ENCODE results near the gene CYP11A1. TPM values are rescaled to one million over a fixed set of nuclear protein-coding genes. Genes with fewer than 3 reads are reported as not detected.

CYP11A1 gene
- polyA plus RNA-seq, 3 donors, result 1.00 to 1.2 (median 1.1) TPM

DNA sequence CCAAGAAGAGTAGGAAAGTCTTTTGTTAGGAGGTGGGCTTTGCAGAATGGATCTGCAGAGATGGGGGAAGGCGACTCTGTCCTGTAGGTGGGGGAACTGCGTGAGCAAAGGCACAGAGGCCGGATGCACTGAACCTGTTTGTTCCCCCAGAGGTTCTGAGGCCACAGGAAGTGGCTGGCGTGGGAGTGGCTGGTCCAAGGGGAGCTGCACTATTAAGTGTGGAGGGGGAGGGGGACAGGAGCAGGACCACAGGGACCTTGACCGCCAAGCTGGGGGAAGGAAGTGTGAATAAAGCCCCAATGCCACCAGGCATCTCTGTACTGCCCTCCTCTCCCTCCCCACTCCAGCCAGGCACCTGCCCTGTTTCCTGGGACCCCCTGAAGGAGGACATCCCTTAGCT lies 51.8 kb downstream of the CYP11A1 start:
- DNase-seq (ENCODE audit: extremely low read depth in 1 of 11, low read depth in 9 of 11, low spot score in 4 of 11), result no peak

DNA sequence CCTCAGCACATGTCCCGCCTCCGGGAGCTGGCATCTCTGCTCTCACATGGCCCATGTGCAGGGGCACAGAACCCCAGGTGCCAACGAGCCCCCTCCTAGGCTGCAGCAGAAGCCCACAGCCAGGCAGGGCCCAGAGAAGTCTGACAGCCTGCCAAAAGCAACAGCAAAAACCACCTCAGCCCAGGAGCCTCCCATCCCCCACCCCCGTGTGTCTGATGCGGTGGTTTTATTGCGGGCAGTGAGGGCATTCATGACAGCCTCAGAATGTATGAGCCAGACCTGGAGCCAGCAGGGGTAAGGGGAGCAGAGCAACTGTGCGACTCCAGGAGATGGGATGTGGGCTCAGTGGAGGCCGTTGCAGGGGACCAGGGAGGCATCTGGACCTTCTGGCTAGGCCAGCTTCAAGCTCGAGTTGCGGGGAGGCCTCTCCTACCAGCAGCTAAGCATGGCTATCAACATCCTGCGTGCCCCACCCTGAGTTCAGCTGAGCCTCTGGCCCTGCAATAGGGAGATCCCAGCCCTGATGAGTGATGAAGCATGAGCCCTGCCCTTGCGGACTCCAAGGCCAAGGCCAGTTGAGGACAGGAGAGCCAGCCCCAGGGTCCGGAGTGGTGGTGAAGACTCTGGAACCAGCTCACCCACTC lies 52.5 kb downstream of the CYP11A1 start:
- DNase-seq (ENCODE audit: extremely low read depth in 1 of 11, low read depth in 9 of 11, low spot score in 4 of 11), result no peak

DNA sequence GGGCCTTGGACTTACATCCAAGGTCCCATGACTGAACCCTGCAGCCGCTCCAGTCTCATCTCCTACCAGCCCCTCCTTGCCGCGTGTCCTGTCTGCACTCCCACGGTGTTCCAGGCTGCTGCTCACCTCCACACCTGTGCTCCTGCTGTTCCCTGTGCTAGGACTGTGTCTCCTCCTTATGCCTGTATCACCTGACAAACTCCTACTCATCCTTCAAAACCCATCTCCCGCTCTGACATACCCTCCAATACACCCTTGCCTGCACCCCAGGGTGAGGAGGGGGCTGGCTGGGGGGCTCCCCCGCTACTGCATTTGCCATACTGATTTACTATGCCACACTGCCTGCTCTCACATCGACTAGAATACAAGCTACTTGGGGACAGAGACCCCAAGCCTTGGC lies 53.6 kb downstream of the CYP11A1 start:
- DNase-seq (ENCODE audit: extremely low read depth in 1 of 11, low read depth in 9 of 11, low spot score in 4 of 11), result no peak

DNA sequence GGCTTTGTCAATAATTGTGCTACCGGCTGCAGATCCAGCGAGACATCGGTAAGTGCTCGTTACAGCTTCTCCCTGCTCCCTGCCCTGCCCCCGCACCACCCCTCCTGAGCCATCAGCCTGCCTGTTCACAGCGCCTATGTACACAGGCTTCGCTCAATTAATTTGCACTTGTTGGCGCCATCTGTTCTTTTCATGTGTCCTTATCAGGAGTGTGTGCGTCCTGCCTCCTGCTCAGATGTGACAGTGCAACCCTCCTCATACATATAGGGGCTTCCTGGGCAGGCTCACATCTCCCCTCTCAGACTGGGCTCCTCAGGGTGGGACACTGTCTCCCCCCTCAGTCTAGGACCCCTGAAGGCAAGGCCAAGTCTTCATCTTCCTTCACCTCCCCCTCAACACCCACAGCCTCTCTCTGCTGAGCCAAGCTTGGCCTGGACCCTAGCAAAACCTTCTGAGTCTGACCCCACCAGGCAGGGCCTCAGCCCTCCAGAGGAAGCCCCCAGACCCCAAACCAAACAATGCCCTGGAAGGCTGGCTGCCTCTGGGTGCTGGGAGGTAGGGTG lies 54.9 kb downstream of the CYP11A1 start:
- no peak for DNase-seq (ENCODE audit: extremely low read depth in 1 of 11, low read depth in 9 of 11, low spot score in 4 of 11)

DNA sequence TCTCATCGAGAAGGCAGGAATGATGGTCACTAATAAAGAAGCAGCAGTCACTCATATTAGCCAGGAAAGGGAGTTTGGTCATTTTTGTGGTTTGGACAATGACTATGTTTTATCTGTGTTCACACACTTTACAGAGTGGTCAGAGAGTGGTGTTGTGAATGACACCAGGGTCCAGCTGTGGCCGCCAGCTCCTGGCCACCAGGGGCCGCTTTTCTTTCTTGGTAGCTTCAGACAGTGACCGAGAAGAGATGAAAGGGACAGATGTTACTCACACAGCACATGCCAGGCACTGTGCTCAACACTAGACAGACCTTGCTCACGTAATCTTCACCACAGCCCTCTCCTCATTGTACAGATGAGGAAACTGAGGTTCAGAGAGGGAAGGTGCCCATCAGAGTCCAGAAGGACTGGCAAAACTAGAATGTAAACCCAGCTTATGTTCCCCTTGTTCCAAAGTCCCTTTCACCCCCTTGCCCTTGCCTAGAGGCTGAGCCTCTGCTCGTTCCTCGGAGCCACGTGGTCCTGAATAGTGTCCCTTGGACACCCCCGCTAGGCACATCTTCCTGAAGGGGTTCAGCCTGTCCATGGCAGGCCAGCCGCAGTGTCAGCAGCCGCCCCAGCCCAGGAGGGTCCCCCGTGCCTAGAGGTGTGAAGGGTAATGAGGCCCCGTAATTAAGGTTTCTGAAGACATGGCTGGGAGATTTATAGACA lies 55.6 kb downstream of the CYP11A1 start:
- no peak for DNase-seq (ENCODE audit: extremely low read depth in 1 of 11, low read depth in 9 of 11, low spot score in 4 of 11)

DNA sequence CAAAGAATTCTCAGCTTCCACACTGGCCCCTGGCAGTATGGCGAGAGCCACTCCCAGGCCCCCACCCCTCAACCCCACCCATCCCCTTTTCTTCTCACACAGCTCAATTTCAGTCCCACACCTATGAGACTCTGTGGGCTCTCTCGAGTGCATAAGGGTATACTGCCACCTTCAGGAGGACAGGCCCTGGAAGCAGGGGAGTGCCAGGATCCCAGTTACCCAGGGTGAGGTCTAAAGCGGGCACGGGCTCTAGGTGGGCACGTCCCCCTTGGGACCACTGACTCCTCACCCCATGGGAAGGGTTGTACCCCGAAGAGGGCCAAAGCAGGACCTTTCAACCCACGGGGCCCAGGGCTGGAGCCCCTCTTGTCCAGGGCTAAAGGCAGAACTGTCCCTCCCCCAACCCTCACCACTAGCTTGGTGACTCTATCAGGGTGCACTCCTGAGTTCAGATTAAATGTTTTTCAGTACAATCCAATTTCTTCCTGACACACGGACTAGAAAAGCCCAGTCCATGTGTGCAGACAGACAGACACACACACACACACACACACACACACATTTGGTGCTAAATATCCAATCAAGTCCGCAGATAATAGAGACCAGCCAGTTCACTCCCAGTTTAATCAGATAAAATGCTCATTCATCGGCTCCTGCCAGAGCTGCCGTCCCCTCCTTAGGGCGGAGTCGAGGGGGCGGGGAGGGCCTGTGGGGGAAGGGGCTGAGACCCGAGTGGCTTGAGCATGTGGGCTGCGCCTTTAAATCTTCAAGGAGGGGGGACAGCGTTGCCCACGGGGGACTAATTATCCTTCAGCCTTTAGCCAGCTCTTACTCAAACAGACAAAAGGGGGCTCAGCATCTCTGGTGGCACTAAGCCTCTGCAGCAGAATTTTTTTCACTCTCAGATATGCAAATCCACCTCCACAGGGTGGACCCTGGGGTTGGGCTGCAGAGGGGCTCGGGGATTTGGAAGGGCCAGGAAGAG lies 59.3 kb downstream of the CYP11A1 start:
- DNase-seq (ENCODE audit: extremely low read depth in 1 of 11, low read depth in 9 of 11, low spot score in 4 of 11), result peak in 2 of 11 donors; percentile 55 to 67

DNA sequence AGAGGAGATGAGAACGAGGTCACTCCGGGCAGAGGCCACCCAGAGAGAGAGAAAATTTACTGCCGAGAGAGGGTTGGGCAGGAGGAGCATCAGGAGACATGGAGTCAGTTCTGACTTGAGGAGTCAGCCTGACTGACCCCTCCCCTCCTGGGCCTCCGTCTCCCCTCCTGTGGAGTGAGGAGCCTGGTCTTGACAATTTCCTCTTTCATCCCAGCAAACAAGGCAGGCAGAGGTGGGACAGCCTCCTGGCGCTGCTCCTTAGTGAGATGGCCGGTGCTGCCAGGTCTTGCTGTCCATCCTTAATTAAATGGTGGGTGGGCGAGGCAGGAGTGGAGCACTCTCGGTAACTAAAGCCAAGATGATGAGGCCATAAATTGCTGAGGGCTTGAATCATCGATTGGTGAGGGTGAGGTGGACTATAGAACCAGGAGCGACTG lies 60.6 kb downstream of the CYP11A1 start:
- no peak for DNase-seq (ENCODE audit: extremely low read depth in 1 of 11, low read depth in 9 of 11, low spot score in 4 of 11)

DNA sequence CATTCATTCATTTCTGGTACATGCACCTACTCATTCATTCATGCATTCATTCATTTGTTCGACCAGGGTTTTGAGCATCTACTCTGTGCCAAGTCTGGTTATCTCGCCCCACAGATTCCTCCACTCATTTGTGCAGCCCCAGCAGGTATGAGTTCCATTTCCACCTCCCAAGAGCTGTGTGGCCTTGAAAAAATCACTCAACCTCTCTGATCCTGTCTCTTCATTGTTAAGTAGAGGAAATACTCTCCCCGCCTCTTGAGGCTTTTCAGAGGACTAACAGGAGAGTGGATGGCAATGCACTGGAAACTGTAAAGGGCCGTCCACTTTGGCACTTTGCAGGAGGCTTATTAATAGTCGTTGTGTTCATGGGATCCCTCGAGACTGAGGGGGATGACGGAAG lies 61.8 kb downstream of the CYP11A1 start:
- DNase-seq (ENCODE audit: extremely low read depth in 1 of 11, low read depth in 9 of 11, low spot score in 4 of 11), result no peak

DNA sequence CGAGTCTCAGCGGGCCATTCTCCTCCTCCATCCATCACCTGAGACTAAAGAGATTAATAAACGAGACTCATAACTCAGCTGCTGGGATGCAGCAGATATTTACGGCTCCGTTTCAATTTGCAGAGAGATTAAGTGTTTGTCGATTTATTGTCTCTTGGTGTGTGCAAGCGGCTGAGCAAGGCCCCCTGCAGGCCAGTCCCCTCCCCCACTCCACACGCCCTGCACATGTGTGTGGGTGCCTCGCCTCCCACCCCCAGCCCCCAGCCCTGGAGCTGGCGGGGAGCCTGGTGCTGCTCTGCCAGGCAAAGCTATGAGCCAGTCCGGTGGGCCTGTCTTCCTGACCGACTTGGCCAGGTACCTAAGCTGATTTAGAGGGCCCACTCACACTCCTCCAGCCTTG lies 63.0 kb downstream of the CYP11A1 start:
- no peak for DNase-seq (ENCODE audit: extremely low read depth in 1 of 11, low read depth in 9 of 11, low spot score in 4 of 11)

DNA sequence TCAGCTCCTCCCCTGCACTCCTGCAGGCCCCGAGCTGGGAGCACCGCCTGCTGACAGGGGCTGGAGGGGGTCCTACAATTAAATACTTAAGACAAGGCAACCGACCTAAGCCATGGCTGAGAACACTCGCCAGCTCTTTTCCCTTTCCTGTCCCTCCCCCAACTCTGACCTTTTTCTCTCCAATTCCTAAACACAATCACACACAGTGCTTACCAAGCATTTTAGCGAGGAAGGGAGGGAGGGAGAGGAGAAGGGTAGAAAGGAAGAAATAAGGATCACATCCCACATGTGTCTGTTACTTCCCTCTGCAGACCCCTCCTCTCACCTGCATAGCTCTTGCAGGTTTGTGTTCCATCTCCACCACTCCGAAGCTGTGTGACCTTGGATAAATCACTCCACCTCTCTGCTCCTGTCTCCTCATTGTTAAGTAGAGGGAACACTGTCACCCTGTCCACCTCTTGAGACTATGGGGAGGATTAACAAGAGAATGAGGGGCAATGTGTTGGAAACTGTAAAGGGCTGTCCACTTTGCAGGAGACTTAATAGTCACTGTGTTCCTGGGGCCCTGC lies 63.6 kb downstream of the CYP11A1 start:
- DNase-seq (ENCODE audit: extremely low read depth in 1 of 11, low read depth in 9 of 11, low spot score in 4 of 11), result no peak

DNA sequence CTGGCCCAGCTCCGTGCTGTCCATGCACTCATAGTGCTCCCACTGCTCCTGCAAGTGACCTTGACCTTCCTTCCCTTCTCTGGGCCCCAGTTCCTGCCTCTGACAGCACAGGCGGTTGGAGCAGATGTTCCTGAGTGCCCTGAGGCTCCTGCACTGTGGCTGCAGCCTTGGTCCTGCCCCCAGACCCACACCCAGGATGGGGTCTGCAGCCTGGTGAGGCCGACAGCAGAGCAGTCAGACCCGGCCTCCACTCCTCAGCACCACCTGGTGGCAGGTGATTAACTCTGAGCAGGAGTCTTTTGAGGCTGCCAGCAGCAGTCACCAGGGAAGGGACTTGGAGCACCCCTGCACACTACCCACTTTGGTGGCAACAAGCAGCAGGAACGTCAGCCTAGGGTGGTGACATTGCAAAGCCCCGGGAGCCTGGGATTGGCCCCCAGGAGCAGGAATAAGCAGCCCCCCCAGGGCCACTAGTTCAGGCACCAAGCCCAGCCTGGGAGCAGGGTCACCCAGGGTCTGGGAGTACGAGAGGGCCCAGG lies 64.6 kb downstream of the CYP11A1 start:
- no peak for DNase-seq (ENCODE audit: extremely low read depth in 1 of 11, low read depth in 9 of 11, low spot score in 4 of 11)

DNA sequence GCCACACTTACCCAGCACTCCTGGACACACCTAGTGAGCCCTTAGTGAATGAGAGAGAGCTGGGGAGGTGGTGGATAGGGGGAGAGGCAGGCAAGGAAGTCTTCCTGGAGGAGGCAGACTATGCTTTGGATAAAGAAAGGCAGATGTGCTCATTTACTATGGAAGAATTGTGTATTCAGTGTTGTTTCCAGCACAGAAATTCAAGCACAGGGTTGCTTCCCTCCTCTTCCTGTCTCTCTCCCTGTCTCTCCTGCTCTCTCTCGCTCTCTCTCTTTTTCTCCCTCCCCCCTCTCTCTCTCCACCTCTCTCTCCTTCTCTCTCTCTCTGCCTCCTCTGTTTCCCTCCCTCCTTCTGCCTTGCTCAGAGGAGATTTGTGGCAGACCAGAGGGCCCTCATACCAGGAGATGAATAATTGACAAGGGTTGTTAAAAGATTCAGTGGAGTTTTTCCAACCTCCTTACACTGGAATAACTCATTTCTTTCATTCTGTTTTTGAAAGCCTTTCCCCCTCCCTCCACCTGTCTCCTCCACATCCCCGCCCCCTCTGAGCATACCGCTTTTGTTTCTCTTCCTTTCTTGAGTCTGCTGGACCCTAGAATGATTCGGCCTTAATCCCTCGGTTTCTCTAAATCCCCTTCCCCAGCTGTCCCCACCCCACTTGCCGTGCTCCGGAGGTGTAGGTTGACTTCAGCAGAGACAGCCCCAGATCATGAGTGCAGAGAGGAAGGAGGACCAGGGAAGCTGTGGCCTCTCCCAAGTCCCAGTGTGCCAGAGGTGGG lies 65.7 kb downstream of the CYP11A1 start:
- DNase-seq (ENCODE audit: extremely low read depth in 1 of 11, low read depth in 9 of 11, low spot score in 4 of 11), result no peak

DNA sequence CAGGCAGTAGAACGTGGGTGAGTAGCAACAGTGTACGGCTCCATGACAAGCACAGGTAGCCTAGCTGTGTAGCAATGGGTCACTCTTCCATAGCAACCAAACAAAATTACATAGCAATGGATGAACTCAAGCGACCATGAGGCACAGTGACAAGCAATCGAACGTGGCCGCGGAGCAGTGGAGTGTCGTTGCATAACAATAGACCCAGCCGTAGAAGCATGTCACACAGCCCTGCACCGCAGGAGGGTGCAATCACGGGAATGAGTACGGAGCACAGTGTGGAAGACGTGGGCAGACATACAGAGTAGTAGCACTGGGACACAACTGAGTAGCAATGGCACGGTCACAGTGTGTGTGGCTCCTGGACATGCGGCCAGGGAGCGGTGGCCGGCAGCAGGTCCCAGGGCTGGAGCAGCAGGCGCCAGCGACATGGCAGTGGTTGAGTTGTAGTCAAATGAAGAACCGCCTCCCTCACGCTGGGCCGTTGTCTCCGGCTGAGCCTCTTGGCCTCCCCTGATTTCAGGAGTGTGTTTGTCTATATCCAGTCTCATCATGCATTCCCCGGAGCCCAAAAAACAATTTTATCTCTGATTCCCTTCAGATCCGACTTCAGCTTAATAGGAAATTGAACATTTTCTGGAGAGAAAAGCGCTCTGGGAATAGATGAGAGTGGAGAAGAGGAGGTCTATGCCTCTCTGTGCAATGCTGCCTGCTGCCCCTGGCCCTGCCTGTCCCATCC lies 67.2 kb downstream of the CYP11A1 start:
- no peak for DNase-seq (ENCODE audit: extremely low read depth in 1 of 11, low read depth in 9 of 11, low spot score in 4 of 11)

DNA sequence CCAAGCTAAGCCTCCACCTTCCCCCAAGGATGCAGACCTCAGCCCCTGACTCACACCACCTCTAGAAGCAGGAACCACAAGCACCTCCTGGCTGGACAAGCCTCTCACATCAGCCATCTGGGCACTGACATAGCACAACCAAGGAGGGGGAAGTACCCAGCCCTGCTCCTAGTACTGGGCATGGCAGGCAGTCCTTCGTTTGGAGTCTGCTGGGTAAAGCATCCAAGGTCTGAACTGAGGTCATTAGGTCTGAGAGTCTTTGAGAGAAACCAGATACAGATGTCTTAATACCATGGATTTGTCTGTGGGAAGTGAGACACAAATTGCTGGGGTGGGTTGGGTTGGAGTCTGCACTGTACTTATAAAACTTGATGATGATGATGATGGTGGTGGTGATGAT lies 69.6 kb downstream of the CYP11A1 start:
- DNase-seq (ENCODE audit: extremely low read depth in 1 of 11, low read depth in 9 of 11, low spot score in 4 of 11), result no peak

DNA sequence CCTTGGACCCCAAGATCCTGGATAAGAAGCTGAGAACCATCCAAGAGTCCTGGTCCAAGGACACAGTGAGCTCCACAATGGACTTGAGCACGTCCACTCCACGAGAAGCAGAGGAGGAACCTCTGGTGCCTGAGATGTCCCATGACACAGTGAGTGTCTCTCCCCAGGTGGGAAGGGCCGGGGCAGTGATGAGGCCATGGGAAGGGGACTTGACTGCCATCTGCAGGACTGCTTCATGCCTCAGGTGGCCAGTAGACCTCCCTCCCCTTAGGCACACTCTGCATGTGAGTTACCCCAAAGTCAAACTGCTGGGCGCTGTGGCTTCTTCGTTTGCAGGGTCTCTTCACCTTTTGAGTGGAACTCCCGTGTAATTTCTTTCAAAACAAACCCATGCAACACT lies 71.6 kb downstream of the CYP11A1 start:
- no peak for DNase-seq (ENCODE audit: extremely low read depth in 1 of 11, low read depth in 9 of 11, low spot score in 4 of 11)

DNA sequence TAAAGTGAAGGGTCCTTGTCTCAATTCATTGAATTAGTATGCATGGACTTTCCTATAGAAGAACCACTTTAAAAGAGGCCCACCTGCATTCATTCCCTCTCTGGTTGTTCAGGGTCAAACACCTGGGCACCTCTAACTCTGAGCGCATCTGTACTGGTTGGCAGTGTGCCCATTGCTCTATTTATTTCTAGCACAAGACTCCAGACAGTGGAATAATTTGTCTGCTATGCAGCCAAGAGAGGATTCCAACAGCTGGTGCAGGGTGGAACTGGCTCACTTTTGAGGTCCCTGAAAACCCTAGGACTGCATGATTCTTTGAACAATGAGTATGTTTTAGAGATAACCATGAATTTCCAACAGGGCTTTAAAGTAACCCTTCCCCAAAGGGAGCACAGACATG lies 73.4 kb downstream of the CYP11A1 start:
- DNase-seq (ENCODE audit: extremely low read depth in 1 of 11, low read depth in 9 of 11, low spot score in 4 of 11), result no peak

DNA sequence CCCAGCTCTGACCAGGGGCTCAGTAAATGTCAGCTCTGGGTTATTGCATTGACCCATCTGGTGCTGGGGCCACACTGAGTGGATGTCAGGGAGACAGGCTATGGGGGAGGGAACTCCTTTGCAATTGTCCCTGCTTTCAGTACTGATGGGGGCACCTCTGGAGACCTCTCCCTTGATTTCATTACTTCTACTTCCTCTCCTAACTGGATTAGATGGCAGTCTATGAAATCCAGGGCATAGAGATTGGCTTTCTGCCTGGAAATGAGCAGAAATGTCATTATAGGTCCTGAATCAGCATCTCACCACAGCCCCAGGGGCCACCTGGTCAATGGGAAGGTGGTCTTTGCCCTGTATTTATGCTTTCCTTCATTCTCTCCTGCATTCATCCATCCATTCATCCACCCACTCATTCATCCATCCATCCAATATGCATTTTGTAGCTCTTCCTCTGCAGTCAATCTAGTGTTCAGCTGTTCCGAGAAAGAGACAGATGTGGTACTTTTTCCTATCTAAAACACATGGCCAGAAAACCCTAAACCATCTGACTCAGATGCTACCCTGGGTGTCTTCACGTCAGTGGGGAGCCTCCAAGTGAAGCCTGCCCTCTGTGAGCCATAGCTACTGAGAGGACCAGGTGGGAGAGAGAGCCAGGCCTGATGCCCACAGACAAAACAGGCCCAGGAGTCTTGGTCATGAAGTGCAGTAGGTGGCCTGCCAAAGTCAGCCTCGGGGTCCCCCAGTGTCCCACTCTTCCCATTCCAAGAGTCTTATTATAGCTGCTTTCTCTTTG lies 74.2 kb downstream of the CYP11A1 start:
- DNase-seq (ENCODE audit: extremely low read depth in 1 of 11, low read depth in 9 of 11, low spot score in 4 of 11), result no peak
